Upper lobe of right lung (tissue), 1 donor: ENCODE data around the gene SMYD5. TPM values are rescaled to one million over a fixed set of nuclear protein-coding genes. Genes with fewer than 3 reads are reported as not detected.

Experiments
- ATAC-seq: fragments of 200-7000 bp; cut with Tn5 transposase; one replicate; pipeline ENCODE4 v1.9.1; 2020; ENCODE audit warnings: mild to moderate bottlenecking, moderate library complexity
- DNase-seq: peaks from one replicate; pipeline ENCODE4 v3.0.0-alpha.2; 2020
- H3K27ac ChIP-seq: fragments of 200-600 bp; one replicate; pipeline ENCODE4 v1.8.0; 2022
- H3K27me3 ChIP-seq: fragments of 200-600 bp; one replicate; pipeline ENCODE4 v1.8.0; 2022; ENCODE audit warnings: mild to moderate bottlenecking
- H3K36me3 ChIP-seq: fragments of 200-600 bp; one replicate; pipeline ENCODE4 v1.8.0; 2022
- H3K4me1 ChIP-seq: fragments of 200-600 bp; one replicate; pipeline ENCODE4 v1.8.0; 2022
- H3K4me3 ChIP-seq: fragments of 200-600 bp; one replicate; pipeline ENCODE4 v1.8.0; 2022; ENCODE audit warnings: mild to moderate bottlenecking
- H3K9me3 ChIP-seq: fragments of 200-600 bp; one replicate; pipeline ENCODE4 v1.8.0; 2022
- intact Hi-C: fragments of 100-400 bp; cut with DNase I; formaldehyde crosslinking; loops from one replicate; pipeline ENCODE4 v1.11.0; 2022
- total RNA-seq: library from RNA; stranded (reverse); fragmentation: NEBNext Ultra II Directional; extraction: Animal tissue kit (Norgen Biotek cat#: 25700); gene quantifications from one replicate; pipeline ENCODE4 v1.2.1, GENCODE V29; 2021
- TF ChIP-seq, protein P1 (sequence below): fragments of 200-600 bp; IDR thresholded peaks from one replicate; pipeline ENCODE4 v1.8.0; 2022; ENCODE audit warnings: antibody characterized with exemption
- donor health status: DM: no; HTN: yes; CAD: no; lungs with severe emphysema.

The SMYD5 gene
- total RNA-seq, 1 donor from 2014 or later: 16.8 TPM

GRCh38 chr2:73223821-73224220, 9.8 kb downstream of the SMYD5 start:
- Histone ChIP-seq H3K4me1 (no peaks in the 10 kb centered on the region), H3K27ac (no peak overlapping the region), H3K36me3 (peaks cover 35% of the 10 kb centered on the region), H3K9me3 (no peaks in the 10 kb centered on the region), H3K27me3 (no peaks in the 10 kb centered on the region), H3K4me3 (no peak overlapping the region)
- peak; percentile 3 for DNase-seq
- intact Hi-C loops: no loop called here
- ATAC-seq: no peak
- TF ChIP-seq, protein P1, sequence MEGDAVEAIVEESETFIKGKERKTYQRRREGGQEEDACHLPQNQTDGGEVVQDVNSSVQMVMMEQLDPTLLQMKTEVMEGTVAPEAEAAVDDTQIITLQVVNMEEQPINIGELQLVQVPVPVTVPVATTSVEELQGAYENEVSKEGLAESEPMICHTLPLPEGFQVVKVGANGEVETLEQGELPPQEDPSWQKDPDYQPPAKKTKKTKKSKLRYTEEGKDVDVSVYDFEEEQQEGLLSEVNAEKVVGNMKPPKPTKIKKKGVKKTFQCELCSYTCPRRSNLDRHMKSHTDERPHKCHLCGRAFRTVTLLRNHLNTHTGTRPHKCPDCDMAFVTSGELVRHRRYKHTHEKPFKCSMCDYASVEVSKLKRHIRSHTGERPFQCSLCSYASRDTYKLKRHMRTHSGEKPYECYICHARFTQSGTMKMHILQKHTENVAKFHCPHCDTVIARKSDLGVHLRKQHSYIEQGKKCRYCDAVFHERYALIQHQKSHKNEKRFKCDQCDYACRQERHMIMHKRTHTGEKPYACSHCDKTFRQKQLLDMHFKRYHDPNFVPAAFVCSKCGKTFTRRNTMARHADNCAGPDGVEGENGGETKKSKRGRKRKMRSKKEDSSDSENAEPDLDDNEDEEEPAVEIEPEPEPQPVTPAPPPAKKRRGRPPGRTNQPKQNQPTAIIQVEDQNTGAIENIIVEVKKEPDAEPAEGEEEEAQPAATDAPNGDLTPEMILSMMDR: no peak

- H3K4me1 ChIP-seq: no peaks in the 10 kb centered on the region
- H3K27ac ChIP-seq: no peak overlapping the region
- peaks cover 33% of the 10 kb centered on the region for H3K36me3 ChIP-seq
- H3K9me3 ChIP-seq: no peaks in the 10 kb centered on the region
- DNase-seq: peak; percentile 44
- ATAC-seq: peak; percentile 29
- no peaks in the 10 kb centered on the region for H3K27me3 ChIP-seq
- intact Hi-C loops: no loop called here
- no peak overlapping the region for H3K4me3 ChIP-seq
- TF ChIP-seq, protein P1: no peak
Observed at GRCh38 chr2:73225513-73226360, 11.7 kb downstream of the SMYD5 start.

- peak; percentile 40 for DNase-seq
- no peak overlapping the region for H3K4me3 ChIP-seq
- peaks cover 21% of the 10 kb centered on the region for H3K36me3 ChIP-seq
- H3K9me3 ChIP-seq: no peaks in the 10 kb centered on the region
- TF ChIP-seq, protein P1: no peak
- H3K27ac ChIP-seq: no peak overlapping the region
- peaks cover under 1% of the 10 kb centered on the region for H3K4me1 ChIP-seq
- no peaks in the 10 kb centered on the region for H3K27me3 ChIP-seq
- intact Hi-C loops: no loop called here
- no peak for ATAC-seq
Observed at GRCh38 chr2:73227086-73227485, 13.0 kb downstream of the SMYD5 start.

GRCh38 chr2:73228631-73229030, 14.6 kb downstream of the SMYD5 start:
- peaks cover 10% of the 10 kb centered on the region for H3K36me3 ChIP-seq
- TF ChIP-seq, protein P1: no peak
- H3K27ac ChIP-seq: no peak overlapping the region
- no peak overlapping the region for H3K4me3 ChIP-seq
- H3K9me3 ChIP-seq: no peaks in the 10 kb centered on the region
- no peak for ATAC-seq
- peaks cover 7% of the 10 kb centered on the region for H3K4me1 ChIP-seq
- no peaks in the 10 kb centered on the region for H3K27me3 ChIP-seq
- intact Hi-C loops: no loop called here
- DNase-seq: peak; percentile 58

DNA sequence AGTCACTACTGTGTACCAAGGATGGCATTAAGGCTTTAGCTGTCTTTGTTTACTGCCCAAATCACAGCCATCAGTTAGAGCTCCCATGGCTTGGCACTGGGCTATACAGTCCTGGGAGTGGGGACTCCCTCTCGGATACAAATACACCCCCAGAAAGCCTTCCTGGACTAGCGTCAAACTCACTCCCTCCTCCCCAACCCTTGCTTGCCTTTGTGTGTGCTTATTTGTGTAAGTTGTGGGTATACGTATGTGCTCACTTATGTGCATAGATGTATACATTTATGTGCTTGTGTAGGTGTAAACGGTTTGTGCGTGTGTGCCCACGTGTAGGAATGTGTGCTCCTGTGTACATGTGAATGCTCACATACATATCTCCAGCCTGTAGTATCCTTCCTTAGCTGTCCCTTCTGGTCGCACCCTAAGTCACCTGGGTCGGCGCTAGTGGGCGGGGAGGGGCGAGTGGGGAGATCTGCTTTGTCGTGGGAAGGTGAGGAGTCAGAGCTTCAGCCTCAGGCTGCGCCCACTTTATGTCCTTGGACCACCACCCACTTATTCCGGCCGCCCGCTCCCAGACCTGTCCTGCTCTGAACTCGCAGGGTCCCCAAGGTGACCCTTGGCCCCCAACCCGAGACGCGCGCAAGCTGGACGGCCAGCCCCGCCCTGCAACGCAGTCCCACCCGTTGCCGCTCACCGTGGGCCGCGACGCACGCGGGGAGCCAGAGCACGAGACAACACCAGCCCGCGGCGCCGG, 18.5 kb downstream of the SMYD5 start:
- H3K27ac ChIP-seq: peak overlapping the region; percentile 71
- intact Hi-C loops: no loop called here
- H3K4me3 ChIP-seq: peak overlapping the region; percentile 93
- H3K9me3 ChIP-seq: no peaks in the 10 kb centered on the region
- H3K27me3 ChIP-seq: no peaks in the 10 kb centered on the region
- TF ChIP-seq, protein P1: no peak
- ATAC-seq (no peak), DNase-seq (no peak)
- peaks cover 10% of the 10 kb centered on the region for H3K36me3 ChIP-seq
- H3K4me1 ChIP-seq: peaks cover 17% of the 10 kb centered on the region
